Stimulated activated CD4-positive, alpha-beta T cell treated with anti-CD3 and anti-CD28 coated beads, Interleukin-12 subunit alpha, Interleukin-12 subunit beta, amount 100 ng/mL, for 24 hours (primary cell): ENCODE measurements around the gene HDDC3.
"Not testable (repeated sequence)": the region's sequence is repeated elsewhere in the genome, so short reads cannot be mapped to it uniquely, and the experiment has no call there.

Source experiments
- DNase-seq, 2 experiments: peaks; one replicate each; pipeline ENCODE4 v3.0.0-alpha.2; 2020; ENCODE audit warnings: low read depth in 2 of 2

HDDC3 gene

GRCh38 chr15:90909976-90910375 is 22.4 kb downstream of the HDDC3 start:
- no peak for DNase-seq

GRCh38 chr15:90909449-90909848 is 22.9 kb downstream of the HDDC3 start:
- DNase-seq: not testable (repeated sequence)

GRCh38 chr15:90907838-90908507 is 24.4 kb downstream of the HDDC3 start:
- no peak for DNase-seq

GRCh38 chr15:90907051-90907660 is 25.2 kb downstream of the HDDC3 start:
- DNase-seq: no peak

GRCh38 chr15:90906181-90906849 is 26.0 kb downstream of the HDDC3 start:
- DNase-seq: no peak

- DNase-seq: no peak
Measured at GRCh38 chr15:90905306-90906180, 26.8 kb downstream of the HDDC3 start.

GRCh38 chr15:90904746-90905145 is 27.6 kb downstream of the HDDC3 start:
- no peak for DNase-seq

- DNase-seq: no peak
Measured at GRCh38 chr15:90903733-90904536, 28.4 kb downstream of the HDDC3 start.

- peak; percentile 61 to 80 for DNase-seq
Measured at GRCh38 chr15:90902840-90903732, 29.3 kb downstream of the HDDC3 start, which contains the start of gene MAN2A2. TSS of gene MAN2A2 (plus strand) at chr15:90903302. CDS start at chr15:90904208, 906 bp downstream.

- DNase-seq: peak; percentile 45 to 67
Measured at GRCh38 chr15:90902040-90902839, 30.1 kb downstream of the HDDC3 start.

- DNase-seq: no peak
Measured at GRCh38 chr15:90901175-90902039, 30.9 kb downstream of the HDDC3 start.

GRCh38 chr15:90897131-90897655 is 35.2 kb downstream of the HDDC3 start:
- not testable (repeated sequence) for DNase-seq

- DNase-seq: no peak
Measured at GRCh38 chr15:90895571-90896117, 36.7 kb downstream of the HDDC3 start.

GRCh38 chr15:90893175-90894090 is 38.9 kb downstream of the HDDC3 start:
- DNase-seq: no peak

GRCh38 chr15:90892498-90893174 is 39.7 kb downstream of the HDDC3 start:
- no peak for DNase-seq

GRCh38 chr15:90892023-90892422 is 40.3 kb downstream of the HDDC3 start:
- no peak for DNase-seq
